Thoracic aorta (tissue), 2 donors: ENCODE results near the gene MED13L. TPM values are rescaled to one million over a fixed set of nuclear protein-coding genes. Genes with fewer than 3 reads are reported as not detected.

Experiments
- ATAC-seq: fragments of 150-250 bp; one replicate; pipeline ENCODE4 v1.8.0; 2017; ENCODE audit warnings: low read depth; ENCODE audit not compliant: insufficient number of reproducible peaks, low FRiP score
- DNase-seq: peaks from one replicate; pipeline ENCODE4 v3.0.0-alpha.2; 2020; ENCODE audit warnings: low spot score
- H3K27ac ChIP-seq, 2 donors: fragments of 200-600 bp; sonication (generic); 1 replicate in 1 of 2; 2 replicates in 1 of 2; pipeline ENCODE4 v1.5.1; 2016; ENCODE audit warnings: mild to moderate bottlenecking in 2 of 2, moderate library complexity in 2 of 2
- H3K27me3 ChIP-seq: fragments of 200-600 bp; sonication (generic); replicated peaks from 2 replicates; pipeline ENCODE4 v1.6.0; 2016; ENCODE audit warnings: mild to moderate bottlenecking; ENCODE audit not compliant: insufficient read depth
- H3K36me3 ChIP-seq: fragments of 200-600 bp; sonication (generic); one replicate; pipeline ENCODE4 v1.5.1; 2016
- H3K4me1 ChIP-seq, 2 donors: fragments of 200-600 bp; sonication (generic); 1 replicate in 1 of 2; 2 replicates in 1 of 2; pipeline versions ENCODE4 v1.5.1 to v1.6.0; 2016; ENCODE audit warnings: low read depth in 2 of 2, mild to moderate bottlenecking in 1 of 2; ENCODE audit not compliant: control insufficient read depth in 1 of 2
- H3K4me3 ChIP-seq: fragments of 200-600 bp; sonication (generic); 2 replicates; pipeline ENCODE4 v1.5.1; 2016; ENCODE audit warnings: mild to moderate bottlenecking
- H3K9me3 ChIP-seq: fragments of 200-600 bp; sonication (generic); 2 replicates; pipeline ENCODE4 v1.5.1; 2016
- total RNA-seq, 2 donors: library from RNA; depleted of rRNA; stranded (reverse); fragments of >200 nt; gene quantifications; one replicate each; pipeline versions ENCODE4 v1.1.0 to v1.2.3, GENCODE V29; 2016
- TF ChIP-seq, protein P1 (sequence below): fragments of 200-600 bp; sonication (generic); IDR thresholded peaks from one replicate; pipeline ENCODE4 v1.5.1; 2019; ENCODE audit warnings: antibody characterized with exemption

MED13L gene
- total RNA-seq, 2 donors from 2014 or later = 186 to 221 TPM

DNA sequence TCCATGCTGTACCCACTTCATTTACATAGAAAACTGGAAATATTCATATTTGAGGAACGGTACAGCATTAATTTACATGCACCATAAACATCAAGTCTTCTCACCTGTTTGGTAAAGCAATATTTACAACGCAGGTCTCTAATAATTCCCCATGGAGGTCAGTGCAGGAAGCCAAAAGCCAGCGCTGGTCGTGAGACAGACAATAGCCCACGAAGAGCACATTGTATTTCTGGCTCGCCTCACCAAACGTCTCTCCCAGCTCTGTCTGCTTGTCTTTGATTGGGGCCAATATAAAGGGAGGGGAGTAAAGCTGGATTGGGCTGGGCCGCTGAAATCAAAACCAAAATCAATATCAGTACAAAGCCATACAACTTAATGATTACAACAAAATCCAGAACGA, 302.1 kb downstream of the MED13L start:
- peaks cover 9 to 32% of the 10 kb centered on the region in 2 donors for H3K4me1 ChIP-seq
- no peak overlapping the region for H3K4me3 ChIP-seq
- no peaks in the 10 kb centered on the region for H3K9me3 ChIP-seq
- peaks cover 27% of the 10 kb centered on the region for H3K36me3 ChIP-seq
- TF ChIP-seq, protein P1, sequence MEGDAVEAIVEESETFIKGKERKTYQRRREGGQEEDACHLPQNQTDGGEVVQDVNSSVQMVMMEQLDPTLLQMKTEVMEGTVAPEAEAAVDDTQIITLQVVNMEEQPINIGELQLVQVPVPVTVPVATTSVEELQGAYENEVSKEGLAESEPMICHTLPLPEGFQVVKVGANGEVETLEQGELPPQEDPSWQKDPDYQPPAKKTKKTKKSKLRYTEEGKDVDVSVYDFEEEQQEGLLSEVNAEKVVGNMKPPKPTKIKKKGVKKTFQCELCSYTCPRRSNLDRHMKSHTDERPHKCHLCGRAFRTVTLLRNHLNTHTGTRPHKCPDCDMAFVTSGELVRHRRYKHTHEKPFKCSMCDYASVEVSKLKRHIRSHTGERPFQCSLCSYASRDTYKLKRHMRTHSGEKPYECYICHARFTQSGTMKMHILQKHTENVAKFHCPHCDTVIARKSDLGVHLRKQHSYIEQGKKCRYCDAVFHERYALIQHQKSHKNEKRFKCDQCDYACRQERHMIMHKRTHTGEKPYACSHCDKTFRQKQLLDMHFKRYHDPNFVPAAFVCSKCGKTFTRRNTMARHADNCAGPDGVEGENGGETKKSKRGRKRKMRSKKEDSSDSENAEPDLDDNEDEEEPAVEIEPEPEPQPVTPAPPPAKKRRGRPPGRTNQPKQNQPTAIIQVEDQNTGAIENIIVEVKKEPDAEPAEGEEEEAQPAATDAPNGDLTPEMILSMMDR = no peak
- ATAC-seq (no peak), DNase-seq (no peak)
- no peak overlapping the region for H3K27ac ChIP-seq
- no peaks in the 10 kb centered on the region for H3K27me3 ChIP-seq

DNA sequence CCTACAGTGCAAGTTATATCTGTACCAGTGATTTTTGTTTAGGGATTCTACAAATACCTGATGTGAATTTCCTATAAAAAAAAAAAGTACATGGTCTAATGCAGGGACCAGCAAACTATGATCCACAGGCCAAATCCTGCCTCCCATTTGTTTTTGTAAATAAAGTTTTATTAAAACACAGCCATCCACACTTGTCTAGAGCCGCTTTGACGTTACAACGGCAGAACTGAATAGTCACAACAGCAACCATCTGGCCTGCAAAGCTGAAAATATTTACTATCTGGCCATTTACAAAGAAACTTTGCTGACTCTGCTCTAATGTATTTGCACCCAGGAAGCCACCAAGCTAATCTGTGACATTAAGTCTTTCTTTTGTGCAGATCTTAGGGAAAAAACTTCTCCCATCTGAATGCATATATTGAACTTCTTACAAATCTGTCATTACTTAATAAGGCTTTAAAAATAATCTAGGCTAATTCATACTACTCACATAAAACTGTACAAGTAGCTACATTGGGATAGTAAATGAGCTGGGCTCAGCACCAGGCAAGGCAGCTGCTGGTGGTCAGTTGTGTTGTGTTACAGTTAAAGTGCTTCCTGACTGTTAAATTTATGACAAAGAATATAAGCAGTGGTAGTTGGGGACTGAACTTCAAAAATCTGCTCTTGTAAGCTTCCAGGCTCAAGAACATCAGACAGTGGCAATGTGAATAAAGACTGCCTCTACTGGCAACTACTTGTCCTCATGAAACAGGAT, 303.3 kb downstream of the MED13L start:
- TF ChIP-seq, protein P1 = no peak
- Histone ChIP-seq H3K4me1 (peaks cover 2 to 26% of the 10 kb centered on the region in 2 donors), H3K27me3 (no peaks in the 10 kb centered on the region), H3K27ac (no peak overlapping the region), H3K4me3 (no peak overlapping the region), H3K9me3 (no peaks in the 10 kb centered on the region), H3K36me3 (peaks cover 28% of the 10 kb centered on the region)
- DNase-seq (no peak), ATAC-seq (no peak)

DNA sequence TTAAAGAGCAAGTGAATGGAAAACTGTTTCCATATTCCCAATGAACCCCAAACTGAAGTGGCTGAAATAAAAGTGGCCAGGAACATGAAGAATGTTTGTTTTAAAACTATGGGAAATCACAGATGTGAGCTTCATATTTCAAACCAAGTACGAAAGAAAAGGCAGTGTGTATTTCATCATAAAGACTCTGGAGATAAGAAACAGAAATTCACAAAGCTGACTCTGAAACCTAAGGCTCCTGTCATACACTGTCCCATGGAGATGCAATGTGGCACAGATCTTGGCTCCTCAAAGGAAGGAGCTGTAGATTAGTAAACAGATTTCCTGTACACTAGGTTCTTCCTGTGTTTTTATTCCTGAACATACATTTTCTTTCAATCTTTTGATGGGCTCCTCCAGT, 304.4 kb downstream of the MED13L start:
- no peak overlapping the region for H3K27ac ChIP-seq
- no peak overlapping the region for H3K4me3 ChIP-seq
- ATAC-seq (no peak), DNase-seq (no peak)
- H3K4me1 ChIP-seq = peaks cover 0 to 21% of the 10 kb centered on the region in 2 donors
- H3K9me3 ChIP-seq = no peaks in the 10 kb centered on the region
- H3K36me3 ChIP-seq = peaks cover 28% of the 10 kb centered on the region
- no peaks in the 10 kb centered on the region for H3K27me3 ChIP-seq
- TF ChIP-seq, protein P1 = no peak

DNA sequence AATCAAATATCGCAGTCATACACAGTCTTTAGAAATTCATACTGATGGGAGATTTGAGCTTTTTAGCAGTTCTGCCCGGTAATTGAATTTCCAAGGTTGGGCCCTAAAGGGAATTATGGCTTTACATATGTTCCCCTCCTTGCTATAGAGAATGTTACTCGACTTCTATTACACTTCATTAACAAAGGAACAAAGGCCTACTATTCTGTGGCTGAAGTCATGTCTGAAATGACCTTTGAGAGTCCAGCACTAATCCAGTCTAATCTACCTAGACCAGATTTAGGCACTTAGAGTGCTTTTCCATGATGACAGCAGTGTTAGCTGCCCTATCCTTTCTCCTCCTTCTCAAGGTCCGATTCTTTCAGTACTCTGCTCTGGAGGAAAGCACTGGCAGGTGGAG, 305.3 kb downstream of the MED13L start:
- Histone ChIP-seq H3K4me3 (no peak overlapping the region), H3K4me1 (peaks cover 0 to 21% of the 10 kb centered on the region in 2 donors), H3K36me3 (peaks cover 28% of the 10 kb centered on the region), H3K27me3 (no peaks in the 10 kb centered on the region), H3K9me3 (no peaks in the 10 kb centered on the region), H3K27ac (no peak overlapping the region)
- TF ChIP-seq, protein P1 = no peak
- ATAC-seq = no peak
- no peak for DNase-seq

DNA sequence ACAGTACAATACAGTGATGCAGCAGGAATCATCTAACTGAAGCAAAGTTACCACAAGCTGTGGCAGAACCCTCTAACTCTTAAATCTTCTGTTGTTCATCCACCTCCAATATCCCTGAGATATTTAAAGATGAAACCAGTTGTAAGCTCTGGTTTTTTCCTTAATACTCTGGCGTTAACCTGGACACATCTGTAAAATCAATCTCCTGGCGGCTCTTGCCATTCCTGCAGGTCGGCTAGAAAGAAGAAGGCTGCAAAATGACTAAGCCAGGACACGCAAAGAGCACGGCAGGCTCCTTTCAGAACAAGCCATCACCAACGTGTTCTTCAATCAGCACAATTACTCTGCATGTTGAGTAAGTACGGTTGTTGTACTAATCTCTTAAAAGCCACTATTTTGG, 309.3 kb downstream of the MED13L start:
- Histone ChIP-seq H3K4me3 (no peak overlapping the region), H3K4me1 (peaks cover 3 to 22% of the 10 kb centered on the region in 2 donors), H3K36me3 (peaks cover 39% of the 10 kb centered on the region), H3K27me3 (no peaks in the 10 kb centered on the region), H3K9me3 (no peaks in the 10 kb centered on the region), H3K27ac (no peak overlapping the region)
- TF ChIP-seq, protein P1 = no peak
- ATAC-seq (no peak), DNase-seq (no peak)
